CD4-positive, alpha-beta T cell treated with Interleukin-6 at 100 ng/mL for 8 hours (primary cell): Measurements from ENCODE around the gene CAMK2N1.
"Not testable (repeated sequence)": the region's sequence is repeated elsewhere in the genome, so short reads cannot be mapped to it uniquely, and the experiment has no call there.

Experiments used
- DNase-seq: peaks from one replicate; pipeline ENCODE4 v3.0.0-alpha.2; 2020; ENCODE audit warnings: mixed read lengths, low spot score

CAMK2N1 gene

GRCh38 chr1:20496725-20497383 lies 10.8 kb upstream of the CAMK2N1 start:
- DNase-seq = not testable (repeated sequence)

- DNase-seq = no peak
Measured at GRCh38 chr1:20496241-20496661, 10.2 kb upstream of the CAMK2N1 start.

GRCh38 chr1:20495661-20496060 lies 9.7 kb upstream of the CAMK2N1 start:
- DNase-seq = no peak

- DNase-seq = no peak
Measured at GRCh38 chr1:20494609-20495311, 8.8 kb upstream of the CAMK2N1 start.

- peak; percentile 73 for DNase-seq
Measured at GRCh38 chr1:20493839-20494608, 8.0 kb upstream of the CAMK2N1 start.

- DNase-seq = no peak
Measured at GRCh38 chr1:20493309-20493708, 7.3 kb upstream of the CAMK2N1 start.

GRCh38 chr1:20492751-20493150 lies 6.7 kb upstream of the CAMK2N1 start:
- no peak for DNase-seq

GRCh38 chr1:20491866-20492265 lies 5.9 kb upstream of the CAMK2N1 start:
- no peak for DNase-seq

GRCh38 chr1:20491178-20491577 lies 5.2 kb upstream of the CAMK2N1 start:
- DNase-seq = no peak

GRCh38 chr1:20487236-20487590 lies 1.2 kb upstream of the CAMK2N1 start:
- DNase-seq = no peak

GRCh38 chr1:20486457-20487235 lies 636 bp upstream of the CAMK2N1 start:
- no peak for DNase-seq

GRCh38 chr1:20484519-20485462 lies 1.2 kb downstream of the CAMK2N1 start:
- no peak for DNase-seq

GRCh38 chr1:20483833-20484518 lies 2.0 kb downstream of the CAMK2N1 start:
- DNase-seq = no peak

- no peak for DNase-seq
Measured at GRCh38 chr1:20483098-20483832, 2.7 kb downstream of the CAMK2N1 start.

GRCh38 chr1:20481643-20482498 lies 4.1 kb downstream of the CAMK2N1 start:
- no peak for DNase-seq

- no peak for DNase-seq
Measured at GRCh38 chr1:20480951-20481617, 4.9 kb downstream of the CAMK2N1 start.

GRCh38 chr1:20480243-20480944 lies 5.6 kb downstream of the CAMK2N1 start:
- DNase-seq = no peak

GRCh38 chr1:20479840-20480239 lies 6.2 kb downstream of the CAMK2N1 start:
- no peak for DNase-seq
